GM12878 (cell line): Measurements from ENCODE around the gene ANKRD28.

Experiments used
- CREM ChIP-seq: IDR thresholded peaks from 2 replicates; pipeline ENCODE4 v1.6.1; 2014; ENCODE audit warnings: antibody characterized with exemption, low read depth
- EP300 ChIP-seq, 2 experiments: fragments of 150-350 bp in 1 of 2; IDR thresholded peaks; 2 replicates each; pipeline ENCODE4 v1.6.1; 2011 to 2012; ENCODE audit warnings: low read depth in 2 of 2, low read length in 2 of 2, borderline replicate concordance in 1 of 2, improper control_type of control experiment in 1 of 2, inconsistent platforms in 1 of 2; ENCODE audit not compliant: control insufficient read depth in 1 of 2
- POLR2AphosphoS5 ChIP-seq: IDR thresholded peaks from 2 replicates; pipeline ENCODE4 v1.6.1; 2011; ENCODE audit warnings: mild to moderate bottlenecking, low read length, inconsistent platforms
- TF ChIP-seq, protein P1 (sequence below), 3 experiments: IDR thresholded peaks in 2 of 3; conservative IDR thresholded peaks in 1 of 3; 2 replicates each; pipeline ENCODE4 v1.5.1; 2011; ENCODE audit warnings: low read depth in 3 of 3, low read length in 3 of 3, mild to moderate bottlenecking in 3 of 3, control low read depth in 2 of 3, moderate library complexity in 2 of 3, inconsistent platforms in 1 of 3, mixed read lengths in 1 of 3; ENCODE audit not compliant: control insufficient read depth in 2 of 3, insufficient read depth in 1 of 3; ENCODE audit errors: extremely low read depth in 1 of 3

DNA sequence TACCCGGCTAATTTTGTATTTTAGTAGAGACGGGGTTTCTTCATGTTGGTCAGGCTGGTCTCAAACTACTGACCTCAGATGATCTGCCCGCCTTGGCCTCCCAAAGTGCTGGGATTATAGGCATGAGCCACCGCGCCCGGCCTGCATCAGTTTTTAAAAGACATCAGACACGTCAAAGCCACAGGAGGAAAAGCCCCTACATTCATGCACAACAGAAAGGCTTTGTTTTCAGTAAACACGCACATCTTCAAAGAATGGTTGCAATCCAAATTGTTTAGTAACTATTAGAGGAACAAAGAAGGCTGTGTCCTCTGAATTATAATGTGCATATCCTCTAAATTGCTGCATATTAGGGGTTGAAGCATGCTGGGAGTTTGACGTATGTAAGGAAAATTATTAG lies 142.9 kb downstream of the ANKRD28 start:
- TF ChIP-seq CREM, result no peak
- TF ChIP-seq, protein P1, sequence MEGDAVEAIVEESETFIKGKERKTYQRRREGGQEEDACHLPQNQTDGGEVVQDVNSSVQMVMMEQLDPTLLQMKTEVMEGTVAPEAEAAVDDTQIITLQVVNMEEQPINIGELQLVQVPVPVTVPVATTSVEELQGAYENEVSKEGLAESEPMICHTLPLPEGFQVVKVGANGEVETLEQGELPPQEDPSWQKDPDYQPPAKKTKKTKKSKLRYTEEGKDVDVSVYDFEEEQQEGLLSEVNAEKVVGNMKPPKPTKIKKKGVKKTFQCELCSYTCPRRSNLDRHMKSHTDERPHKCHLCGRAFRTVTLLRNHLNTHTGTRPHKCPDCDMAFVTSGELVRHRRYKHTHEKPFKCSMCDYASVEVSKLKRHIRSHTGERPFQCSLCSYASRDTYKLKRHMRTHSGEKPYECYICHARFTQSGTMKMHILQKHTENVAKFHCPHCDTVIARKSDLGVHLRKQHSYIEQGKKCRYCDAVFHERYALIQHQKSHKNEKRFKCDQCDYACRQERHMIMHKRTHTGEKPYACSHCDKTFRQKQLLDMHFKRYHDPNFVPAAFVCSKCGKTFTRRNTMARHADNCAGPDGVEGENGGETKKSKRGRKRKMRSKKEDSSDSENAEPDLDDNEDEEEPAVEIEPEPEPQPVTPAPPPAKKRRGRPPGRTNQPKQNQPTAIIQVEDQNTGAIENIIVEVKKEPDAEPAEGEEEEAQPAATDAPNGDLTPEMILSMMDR (IDR thresholded peaks at IDR 0.05 in 2 of 3, conservative IDR thresholded peaks at IDR 0.05 in 1 of 3; ENCODE audit: control insufficient read depth in 2 of 3, extremely low read depth in 1 of 3, insufficient read depth in 1 of 3, low read depth in 3 of 3, low read length in 3 of 3), result no peak
- TF ChIP-seq POLR2AphosphoS5, result no peak
- no peak for TF ChIP-seq EP300 (IDR thresholded peaks at IDR 0.05; ENCODE audit: borderline replicate concordance in 1 of 2, control insufficient read depth in 1 of 2, low read depth in 2 of 2, low read length in 2 of 2)
